Occipital lobe (tissue), 3 donors: ENCODE results near the gene GTF3C5. TPM values are rescaled to one million over a fixed set of nuclear protein-coding genes. Genes with fewer than 3 reads are reported as not detected.

ENCODE experiments used
- DNase-seq: peaks from one replicate; lab custom pipeline; 2025; lab: John Stamatoyannopoulos, UW
- small RNA-seq: library from RNA; depleted of rRNA; stranded (forward); fragments of <200 nt; gene quantifications from one replicate; pipeline ENCODE3, GENCODE V24; 2014
- total RNA-seq: library from RNA; depleted of rRNA; stranded (reverse); fragments of >200 nt; gene quantifications from one replicate; pipeline ENCODE4 v1.2.3, GENCODE V29; 2014

The GTF3C5 gene
- total RNA-seq, 1 donor from 2014 or later: 29.2 TPM

- DNase-seq: no peak
These were observed 76.5 kb downstream of the GTF3C5 start for GRCh38 chr9:133107245-133107722.

Small RNAs within 50 kb of the gene (small RNA-seq; reads per million reads assigned to genes)
- gene MIR6877: not detected

Other genes starting within 250 kb of the GTF3C5 start
- 1.1 TPM for gene AK8, start 152.7 kb upstream of the GTF3C5 start, total RNA-seq
- gene SPACA9, start 152.1 kb upstream of the GTF3C5 start, total RNA-seq: 2.8 TPM
- gene TSC1, start 86.4 kb upstream of the GTF3C5 start, total RNA-seq: 48.5 TPM
- not detected for gene GFI1B, start 52.3 kb upstream of the GTF3C5 start, total RNA-seq
- gene CEL, start 31.0 kb downstream of the GTF3C5 start, total RNA-seq: not detected
- 95.8 TPM for gene RALGDS, start 90.2 kb downstream of the GTF3C5 start, total RNA-seq
- gene GBGT1, start 132.9 kb downstream of the GTF3C5 start, total RNA-seq: 8.1 TPM
- gene OBP2B, start 178.3 kb downstream of the GTF3C5 start, total RNA-seq: not detected
- gene ABO, start 244.2 kb downstream of the GTF3C5 start, total RNA-seq: under 0.01 TPM